ENCODE data around the gene PGS1. TPM values are rescaled to one million over a fixed set of nuclear protein-coding genes. Genes with fewer than 3 reads are reported as not detected.

Gene PGS1
- total and polyA plus RNA-seq, 2 experiments from 2014 or later, result 30.4 to 42.5 TPM

DNA sequence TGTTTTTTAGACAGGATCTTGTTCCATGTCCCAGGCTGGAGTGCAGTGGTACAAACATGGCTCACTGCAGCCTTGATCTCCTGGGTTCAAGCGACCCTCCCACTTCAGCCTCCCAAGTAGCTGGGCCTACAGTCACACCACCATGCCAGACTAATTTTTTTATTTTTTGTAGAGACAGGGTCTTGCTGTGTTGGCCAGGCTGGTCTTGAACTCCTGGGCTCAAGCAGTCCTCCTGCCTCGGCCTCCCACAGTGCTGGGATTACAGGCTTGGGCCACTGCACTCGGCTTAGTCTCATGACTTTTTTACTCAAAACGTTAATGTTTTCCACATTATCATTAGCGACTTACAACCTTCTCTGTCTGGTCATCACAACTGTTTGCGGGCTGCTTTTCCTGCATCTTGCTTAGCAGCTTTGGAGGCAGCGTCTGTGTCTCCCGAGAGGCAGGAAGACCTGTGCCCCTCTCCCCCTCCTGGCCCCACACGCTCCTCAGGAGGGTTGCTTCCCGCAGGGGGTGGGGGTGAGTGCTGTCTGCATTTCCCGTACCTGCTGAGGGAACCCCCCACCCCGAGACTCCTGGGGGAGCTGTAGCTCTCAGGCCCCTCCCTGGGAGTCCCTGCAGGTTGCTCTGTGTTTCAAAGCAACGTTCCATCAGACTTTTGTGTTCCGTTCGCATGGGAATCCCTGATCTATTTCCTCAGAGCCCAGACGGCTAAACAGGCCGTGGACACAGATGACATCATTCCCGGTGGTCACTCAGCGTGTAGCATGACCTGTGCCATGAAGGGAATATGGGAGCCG is 52.6 kb downstream of the PGS1 start:
- Histone ChIP-seq H3K79me2 (no peaks in the 10 kb centered on the region), H3K9me2 (replicated peaks; ENCODE audit: insufficient read depth) (no peaks in the 10 kb centered on the region), H4K20me1 (ENCODE audit: insufficient read depth, poor library complexity, severe bottlenecking) (no peaks in the 10 kb centered on the region), H2AFZ (no peak overlapping the region), H3K4me2 (no peak overlapping the region), H3K4me3 (no peak overlapping the region), H3K4me1 (ENCODE audit: insufficient read depth) (peaks cover 5% of the 10 kb centered on the region), H3K9me3 (ENCODE audit: low read depth) (no peaks in the 10 kb centered on the region), H3K27ac (no peak overlapping the region), H3K27me3 (no peaks in the 10 kb centered on the region), H3K36me3 (replicated peaks; ENCODE audit: insufficient read depth, low read depth) (no peaks in the 10 kb centered on the region)
- no peak for DNase-seq (ENCODE audit: low spot score)
- TF ChIP-seq EZH2 (IDR thresholded peaks at IDR 0.05; ENCODE audit: borderline replicate concordance) (no peak), EZH2phosphoT487 (IDR thresholded peaks at IDR 0.05; ENCODE audit: low read depth, severe bottlenecking, unreplicated experiment) (no peak)
- TF ChIP-seq, protein P1, sequence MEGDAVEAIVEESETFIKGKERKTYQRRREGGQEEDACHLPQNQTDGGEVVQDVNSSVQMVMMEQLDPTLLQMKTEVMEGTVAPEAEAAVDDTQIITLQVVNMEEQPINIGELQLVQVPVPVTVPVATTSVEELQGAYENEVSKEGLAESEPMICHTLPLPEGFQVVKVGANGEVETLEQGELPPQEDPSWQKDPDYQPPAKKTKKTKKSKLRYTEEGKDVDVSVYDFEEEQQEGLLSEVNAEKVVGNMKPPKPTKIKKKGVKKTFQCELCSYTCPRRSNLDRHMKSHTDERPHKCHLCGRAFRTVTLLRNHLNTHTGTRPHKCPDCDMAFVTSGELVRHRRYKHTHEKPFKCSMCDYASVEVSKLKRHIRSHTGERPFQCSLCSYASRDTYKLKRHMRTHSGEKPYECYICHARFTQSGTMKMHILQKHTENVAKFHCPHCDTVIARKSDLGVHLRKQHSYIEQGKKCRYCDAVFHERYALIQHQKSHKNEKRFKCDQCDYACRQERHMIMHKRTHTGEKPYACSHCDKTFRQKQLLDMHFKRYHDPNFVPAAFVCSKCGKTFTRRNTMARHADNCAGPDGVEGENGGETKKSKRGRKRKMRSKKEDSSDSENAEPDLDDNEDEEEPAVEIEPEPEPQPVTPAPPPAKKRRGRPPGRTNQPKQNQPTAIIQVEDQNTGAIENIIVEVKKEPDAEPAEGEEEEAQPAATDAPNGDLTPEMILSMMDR (IDR thresholded peaks at IDR 0.05; ENCODE audit: poor library complexity), result no peak
- 67% methylated on average over 20 of the region's 20 CpGs for WGBS (ENCODE audit: low lambda C conversion rate, missing lambda C conversion rate)

DNA sequence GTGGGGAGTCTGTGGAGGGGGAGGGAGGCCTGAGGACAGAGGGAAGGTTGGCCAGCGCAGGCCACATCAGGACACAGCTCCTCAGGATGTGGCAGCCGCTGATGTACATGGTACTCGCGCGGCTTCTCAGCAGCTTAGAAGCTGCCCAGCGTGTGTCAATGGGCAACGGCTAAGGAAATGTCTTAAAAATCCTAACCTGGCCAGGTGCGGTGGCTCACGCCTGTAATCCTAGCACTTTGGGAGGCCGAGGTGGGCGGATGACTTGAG is 53.2 kb downstream of the PGS1 start:
- 92% methylated on average over 11 of the region's 11 CpGs for WGBS (ENCODE audit: low lambda C conversion rate, missing lambda C conversion rate)
- Histone ChIP-seq H3K9me3 (ENCODE audit: low read depth) (no peaks in the 10 kb centered on the region), H3K36me3 (replicated peaks; ENCODE audit: insufficient read depth, low read depth) (no peaks in the 10 kb centered on the region), H4K20me1 (ENCODE audit: insufficient read depth, poor library complexity, severe bottlenecking) (no peaks in the 10 kb centered on the region), H2AFZ (no peak overlapping the region), H3K79me2 (no peaks in the 10 kb centered on the region), H3K4me3 (no peak overlapping the region), H3K27ac (no peak overlapping the region), H3K9me2 (replicated peaks; ENCODE audit: insufficient read depth) (no peaks in the 10 kb centered on the region), H3K27me3 (no peaks in the 10 kb centered on the region), H3K4me1 (ENCODE audit: insufficient read depth) (peaks cover 5% of the 10 kb centered on the region), H3K4me2 (no peak overlapping the region)
- DNase-seq (ENCODE audit: low spot score), result no peak
- TF ChIP-seq EZH2 (IDR thresholded peaks at IDR 0.05; ENCODE audit: borderline replicate concordance) (no peak), EZH2phosphoT487 (IDR thresholded peaks at IDR 0.05; ENCODE audit: low read depth, severe bottlenecking, unreplicated experiment) (no peak)
- TF ChIP-seq, protein P1 (IDR thresholded peaks at IDR 0.05; ENCODE audit: poor library complexity), result no peak

DNA sequence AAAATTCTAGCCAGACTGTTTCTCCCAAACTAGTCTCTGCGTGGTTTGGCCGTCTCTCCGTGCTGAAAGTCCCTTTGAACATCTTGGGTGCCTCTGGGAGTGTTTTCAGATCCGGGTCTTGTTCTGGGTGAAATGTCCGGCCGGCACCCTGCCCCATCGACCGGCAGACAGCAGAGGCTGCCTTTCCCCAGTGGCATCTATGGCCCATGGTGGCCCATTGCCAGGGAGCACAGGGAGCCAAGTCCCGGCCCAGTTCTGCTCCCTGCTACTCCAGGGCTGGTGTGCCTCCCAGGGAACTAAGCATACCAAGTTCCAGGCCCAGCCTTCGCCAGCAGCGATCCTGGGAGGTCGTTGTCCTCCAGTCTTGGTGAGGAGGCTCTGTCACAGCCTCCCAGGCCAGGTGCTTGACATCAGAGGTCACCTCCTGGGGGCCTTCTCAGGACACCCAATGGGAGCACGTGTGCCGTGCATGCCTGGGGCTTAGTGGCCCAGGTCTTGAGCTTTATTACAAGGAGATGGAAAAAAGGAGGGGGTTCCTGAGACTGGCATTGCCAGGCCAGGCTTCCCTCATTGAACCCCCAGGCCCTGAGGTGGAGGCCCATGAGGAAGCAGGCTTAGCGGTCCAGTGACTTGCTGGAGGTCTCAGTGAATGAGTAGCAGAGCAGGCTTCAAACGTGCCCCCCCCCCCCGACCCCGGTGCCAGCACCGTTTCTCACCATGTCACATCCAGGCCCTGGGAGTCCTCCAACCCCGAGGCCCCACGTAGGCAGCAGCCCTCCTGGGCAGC is 54.0 kb downstream of the PGS1 start:
- Histone ChIP-seq H3K9me2 (replicated peaks; ENCODE audit: insufficient read depth) (no peaks in the 10 kb centered on the region), H3K27me3 (no peaks in the 10 kb centered on the region), H3K4me1 (ENCODE audit: insufficient read depth) (peaks cover 5% of the 10 kb centered on the region), H3K4me2 (no peak overlapping the region), H3K4me3 (no peak overlapping the region), H2AFZ (no peak overlapping the region), H3K79me2 (no peaks in the 10 kb centered on the region), H3K27ac (no peak overlapping the region), H3K36me3 (replicated peaks; ENCODE audit: insufficient read depth, low read depth) (no peaks in the 10 kb centered on the region), H3K9me3 (ENCODE audit: low read depth) (no peaks in the 10 kb centered on the region), H4K20me1 (ENCODE audit: insufficient read depth, poor library complexity, severe bottlenecking) (no peaks in the 10 kb centered on the region)
- TF ChIP-seq, protein P1 (IDR thresholded peaks at IDR 0.05; ENCODE audit: poor library complexity), result no peak
- TF ChIP-seq EZH2 (IDR thresholded peaks at IDR 0.05; ENCODE audit: borderline replicate concordance) (no peak), EZH2phosphoT487 (IDR thresholded peaks at IDR 0.05; ENCODE audit: low read depth, severe bottlenecking, unreplicated experiment) (no peak)
- 87% methylated on average over 19 of the region's 21 CpGs for WGBS (ENCODE audit: low lambda C conversion rate, missing lambda C conversion rate)
- DNase-seq (ENCODE audit: low spot score), result no peak
